Type B pancreatic cell (in vitro differentiated cells): ENCODE results near the gene ELF4. TPM values are rescaled to one million over a fixed set of nuclear protein-coding genes. Genes with fewer than 3 reads are reported as not detected.

Experiments
- DNase-seq: peaks from one replicate; pipeline ENCODE4 v3.0.0; 2021; ENCODE audit warnings: mixed read lengths; ENCODE audit not compliant: unreplicated experiment; ENCODE audit errors: extremely low spot score
- H3K27ac Mint-ChIP-seq: 2 replicates; pipeline ENCODE4 v1.8.0; 2021; ENCODE audit warnings: mild to moderate bottlenecking, mixed read lengths
- H3K27me3 Mint-ChIP-seq: 2 replicates; pipeline ENCODE4 v1.8.0; 2021; ENCODE audit warnings: mixed read lengths
- H3K36me3 Mint-ChIP-seq: 2 replicates; pipeline ENCODE4 v1.8.0; 2021; ENCODE audit warnings: mixed read lengths
- H3K4me1 Mint-ChIP-seq: one replicate; pipeline ENCODE4 v1.8.0; 2021; ENCODE audit warnings: mixed read lengths; ENCODE audit not compliant: unreplicated experiment
- H3K4me3 Mint-ChIP-seq: 2 replicates; pipeline ENCODE4 v1.8.0; 2021; ENCODE audit warnings: mild to moderate bottlenecking, mixed read lengths
- H3K9me3 Mint-ChIP-seq: 2 replicates; pipeline ENCODE4 v1.8.0; 2021; ENCODE audit warnings: mixed read lengths
- CTCF ChIP-seq: fragments of 200-600 bp; sonication (generic); conservative IDR thresholded peaks from 2 replicates; pipeline ENCODE4 v1.5.0; 2021; ENCODE audit warnings: antibody characterized with exemption, mild to moderate bottlenecking
- total RNA-seq: library from RNA; stranded (reverse); gene quantifications from 2 replicates; pipeline ENCODE4 v1.2.1, GENCODE V29; 2021; ENCODE audit warnings: low replicate concordance

The ELF4 gene
- total RNA-seq, 1 donor from 2014 or later: 7.8 TPM

GRCh38 chrX:130095249-130096030 lies 14.9 kb downstream of the ELF4 start:
- no peak for DNase-seq
- no peaks in the 10 kb centered on the region for H3K36me3 Mint-ChIP-seq
- TF ChIP-seq CTCF: no peak
- H3K4me1 Mint-ChIP-seq: peaks cover 12% of the 10 kb centered on the region
- peak overlapping the region; percentile 50 for H3K27ac Mint-ChIP-seq
- no peaks in the 10 kb centered on the region for H3K9me3 Mint-ChIP-seq
- H3K4me3 Mint-ChIP-seq: no peak overlapping the region
- H3K27me3 Mint-ChIP-seq: no peaks in the 10 kb centered on the region

GRCh38 chrX:130094696-130095095 lies 15.6 kb downstream of the ELF4 start:
- no peak overlapping the region for H3K27ac Mint-ChIP-seq
- TF ChIP-seq CTCF: no peak
- peaks cover 12% of the 10 kb centered on the region for H3K4me1 Mint-ChIP-seq
- no peak overlapping the region for H3K4me3 Mint-ChIP-seq
- H3K9me3 Mint-ChIP-seq: no peaks in the 10 kb centered on the region
- H3K36me3 Mint-ChIP-seq: no peaks in the 10 kb centered on the region
- no peak for DNase-seq
- no peaks in the 10 kb centered on the region for H3K27me3 Mint-ChIP-seq

GRCh38 chrX:130093271-130093670 lies 17.0 kb downstream of the ELF4 start:
- no peaks in the 10 kb centered on the region for H3K36me3 Mint-ChIP-seq

GRCh38 chrX:130091980-130092522 lies 18.2 kb downstream of the ELF4 start:
- Mint-ChIP-seq H3K27ac (peak overlapping the region; percentile 64), H3K4me1 (peaks cover 4% of the 10 kb centered on the region), H3K4me3 (no peak overlapping the region), H3K9me3 (no peaks in the 10 kb centered on the region), H3K27me3 (no peaks in the 10 kb centered on the region), H3K36me3 (peaks cover 4% of the 10 kb centered on the region)
- no peak for TF ChIP-seq CTCF
- no peak for DNase-seq

More at GRCh38 chrX:130093271-130093670, 17.0 kb downstream of the ELF4 start:
- no peak for TF ChIP-seq CTCF
- Mint-ChIP-seq H3K9me3 (no peaks in the 10 kb centered on the region), H3K4me3 (no peak overlapping the region), H3K27ac (no peak overlapping the region), H3K27me3 (no peaks in the 10 kb centered on the region), H3K4me1 (peaks cover 7% of the 10 kb centered on the region)
- DNase-seq: no peak

GRCh38 chrX:130090364-130090763 lies 19.9 kb downstream of the ELF4 start:
- H3K4me1 Mint-ChIP-seq: peaks cover 4% of the 10 kb centered on the region
- H3K27me3 Mint-ChIP-seq: no peaks in the 10 kb centered on the region
- H3K36me3 Mint-ChIP-seq: peaks cover 4% of the 10 kb centered on the region
- H3K27ac Mint-ChIP-seq: no peak overlapping the region
- no peaks in the 10 kb centered on the region for H3K9me3 Mint-ChIP-seq
- DNase-seq: no peak
- no peak for TF ChIP-seq CTCF
- no peak overlapping the region for H3K4me3 Mint-ChIP-seq
